AG08395 (cell line): Measurements from ENCODE around the gene GRIK5.
"Not testable (repeated sequence)": the region's sequence is repeated elsewhere in the genome, so short reads cannot be mapped to it uniquely, and the experiment has no call there.

ENCODE experiments used
- DNase-seq: peaks from one replicate; pipeline ENCODE4 v3.0.0; 2012; ENCODE audit warnings: mixed read lengths, low spot score

GRIK5 gene

GRCh38 chr19:42069619-42070351 lies at the start of gene GRIK5:
Gene GRIK5, minus strand, starts transcription at chr19:42070206. Its CDS starts 4,436 bp downstream, at chr19:42065770.
- DNase-seq, result no peak

- no peak for DNase-seq
These were observed 47.1 kb upstream of the GRIK5 start for GRCh38 chr19:42117076-42117475.

GRCh38 chr19:42116308-42117075 lies 46.5 kb upstream of the GRIK5 start:
- no peak for DNase-seq

GRCh38 chr19:42115705-42116104 lies 45.7 kb upstream of the GRIK5 start:
- DNase-seq, result no peak

- DNase-seq, result no peak
These were observed 45.2 kb upstream of the GRIK5 start for GRCh38 chr19:42115219-42115618.

GRCh38 chr19:42114412-42114811 lies 44.4 kb upstream of the GRIK5 start:
- DNase-seq, result no peak

GRCh38 chr19:42113641-42114348 lies 43.8 kb upstream of the GRIK5 start:
- peak; percentile 96 for DNase-seq

GRCh38 chr19:42111811-42112210 lies 41.8 kb upstream of the GRIK5 start:
- no peak for DNase-seq

GRCh38 chr19:42111384-42111783 lies 41.4 kb upstream of the GRIK5 start:
- peak; percentile 63 for DNase-seq

GRCh38 chr19:42110658-42111057 lies 40.7 kb upstream of the GRIK5 start:
- no peak for DNase-seq

GRCh38 chr19:42109896-42110295 lies 39.9 kb upstream of the GRIK5 start:
- no peak for DNase-seq

- DNase-seq, result peak; percentile 88
These were observed 38.8 kb upstream of the GRIK5 start for GRCh38 chr19:42108527-42109389.

GRCh38 chr19:42105368-42105767 lies 35.4 kb upstream of the GRIK5 start:
- DNase-seq, result no peak

- DNase-seq, result no peak
These were observed 32.9 kb upstream of the GRIK5 start for GRCh38 chr19:42102877-42103276.

- DNase-seq, result not testable (repeated sequence)
These were observed 30.2 kb upstream of the GRIK5 start for GRCh38 chr19:42100241-42100640.

GRCh38 chr19:42099336-42099925 lies 29.4 kb upstream of the GRIK5 start:
- no peak for DNase-seq

GRCh38 chr19:42098781-42099180 lies 28.8 kb upstream of the GRIK5 start:
- no peak for DNase-seq

GRCh38 chr19:42097461-42097860 lies 27.5 kb upstream of the GRIK5 start:
- DNase-seq, result no peak

GRCh38 chr19:42096255-42096837 lies 26.3 kb upstream of the GRIK5 start:
- no peak for DNase-seq

GRCh38 chr19:42095814-42096230 lies 25.8 kb upstream of the GRIK5 start:
- no peak for DNase-seq
